Measurements from ENCODE around the gene NAIP.
"Not testable (repeated sequence)": the region's sequence is repeated elsewhere in the genome, so short reads cannot be mapped to it uniquely, and the experiment has no call there.

DNA sequence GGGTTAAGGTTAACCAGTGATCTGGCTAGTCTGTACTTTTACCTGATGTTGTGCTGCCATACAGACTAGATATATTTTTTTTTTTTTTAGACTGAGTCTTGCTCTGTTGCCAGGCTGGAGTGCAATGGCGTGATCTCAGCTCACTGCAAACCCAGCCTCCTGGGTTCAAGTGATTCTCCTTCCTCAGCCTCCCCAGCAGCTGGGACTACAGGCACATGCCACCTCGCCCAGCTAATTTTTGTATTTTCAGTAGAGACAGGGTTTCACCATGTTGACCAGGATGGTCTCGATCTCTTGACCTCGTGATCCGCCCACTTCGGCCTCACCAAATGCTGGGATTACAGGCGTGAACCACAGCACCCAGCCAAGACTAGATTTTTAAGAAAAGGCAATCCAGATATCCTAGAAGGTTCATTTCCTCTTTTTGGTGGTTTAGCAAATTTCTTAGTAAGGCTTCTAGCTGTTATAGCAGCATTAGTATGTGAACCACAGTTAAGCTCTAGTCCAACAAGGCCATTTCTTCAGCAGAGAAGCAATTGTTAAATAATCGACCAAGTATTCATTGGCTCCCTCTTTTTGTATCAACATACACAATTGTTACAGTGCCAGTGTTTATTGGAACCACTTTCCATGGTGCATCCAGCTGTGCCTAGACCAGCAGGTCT is at the start of gene NAIP:
- TF ChIP-seq CTCF (IDR thresholded peaks at IDR 0.05); ZFX (IDR thresholded peaks at IDR 0.05; ENCODE audit: borderline replicate concordance): not testable (repeated sequence)

Data from 22Rv1 (cell line).